Trophoblast cell (in vitro differentiated cells and primary cell): ENCODE results near the gene AP4S1.

Source experiments
- DNase-seq, 2 donors: peaks; one replicate each; pipeline ENCODE4 v3.0.0-alpha.2; 2016
- H2AFZ ChIP-seq: 2 replicates; pipeline ENCODE4 v1.6.1; 2013; ENCODE audit warnings: low read length, moderate library complexity, mild to moderate bottlenecking; ENCODE audit not compliant: insufficient read depth, poor library complexity
- H2AK5ac ChIP-seq: 2 replicates; pipeline ENCODE4 v1.6.1; 2013; ENCODE audit warnings: mild to moderate bottlenecking, low read length
- H2BK120ac ChIP-seq: 2 replicates; pipeline ENCODE4 v1.6.1; 2013; ENCODE audit warnings: low read length, mild to moderate bottlenecking, moderate library complexity; ENCODE audit not compliant: insufficient read depth, poor library complexity
- H2BK12ac ChIP-seq: 2 replicates; pipeline ENCODE4 v1.6.1; 2013; ENCODE audit warnings: mild to moderate bottlenecking, low read length, moderate library complexity
- H2BK5ac ChIP-seq: 2 replicates; pipeline ENCODE4 v1.6.1; 2013; ENCODE audit warnings: low read length, low read depth, moderate library complexity, mild to moderate bottlenecking; ENCODE audit not compliant: poor library complexity
- H3K14ac ChIP-seq: 2 replicates; pipeline ENCODE4 v1.6.1; 2013; ENCODE audit warnings: mild to moderate bottlenecking, low read length
- H3K18ac ChIP-seq: 2 replicates; pipeline ENCODE4 v1.6.1; 2013; ENCODE audit warnings: mild to moderate bottlenecking, low read length
- H3K23ac ChIP-seq: 2 replicates; pipeline ENCODE4 v1.6.1; 2013; ENCODE audit warnings: low read length
- H3K27ac ChIP-seq: 2 replicates; pipeline ENCODE4 v1.5.1; 2013; ENCODE audit warnings: low read depth, mild to moderate bottlenecking, inconsistent platforms, low read length, moderate library complexity
- H3K27me3 ChIP-seq: 2 replicates; pipeline ENCODE4 v1.6.1; 2013; ENCODE audit warnings: inconsistent platforms, mild to moderate bottlenecking, low read length, moderate library complexity; ENCODE audit not compliant: insufficient read depth
- H3K36me3 ChIP-seq, 2 experiments: 1 replicate in 1 of 2; 2 replicates in 1 of 2; pipeline ENCODE4 v1.6.1; 2013; ENCODE audit warnings: low read length in 2 of 2, mild to moderate bottlenecking in 2 of 2, moderate library complexity in 1 of 2; ENCODE audit not compliant: insufficient read depth in 2 of 2, control insufficient read depth in 1 of 2
- H3K4ac ChIP-seq: 2 replicates; pipeline ENCODE4 v1.6.1; 2013; ENCODE audit warnings: low read depth, mild to moderate bottlenecking, low read length, moderate library complexity
- H3K4me1 ChIP-seq, 2 experiments: 1 replicate in 1 of 2; 2 replicates in 1 of 2; pipeline ENCODE4 v1.6.1; 2013; ENCODE audit warnings: low read length in 2 of 2, mild to moderate bottlenecking in 2 of 2, moderate library complexity in 1 of 2; ENCODE audit not compliant: insufficient read depth in 2 of 2, control insufficient read depth in 1 of 2
- H3K4me2 ChIP-seq: 2 replicates; pipeline ENCODE4 v1.6.1; 2013; ENCODE audit warnings: inconsistent platforms, mild to moderate bottlenecking, low read length, moderate library complexity
- H3K4me3 ChIP-seq: 2 replicates; pipeline ENCODE4 v1.5.1; 2013; ENCODE audit warnings: mild to moderate bottlenecking, low read depth, low read length, inconsistent platforms
- H3K79me1 ChIP-seq: one replicate; pipeline ENCODE4 v1.6.1; 2013; ENCODE audit warnings: low read length
- H3K79me2 ChIP-seq: 2 replicates; pipeline ENCODE4 v1.6.1; 2013; ENCODE audit warnings: low read length, mild to moderate bottlenecking; ENCODE audit not compliant: control insufficient read depth, insufficient read depth, poor library complexity
- H3K9ac ChIP-seq: 2 replicates; pipeline ENCODE4 v1.6.1; 2013; ENCODE audit warnings: mild to moderate bottlenecking, low read length
- H3K9me3 ChIP-seq: 2 replicates; pipeline ENCODE4 v1.6.1; 2013; ENCODE audit warnings: low read depth, mild to moderate bottlenecking, control low read depth, inconsistent platforms, low read length; ENCODE audit not compliant: insufficient read depth
- H4K12ac ChIP-seq: 2 replicates; pipeline ENCODE4 v1.6.1; 2013; ENCODE audit warnings: low read depth, mild to moderate bottlenecking, low read length, moderate library complexity
- H4K8ac ChIP-seq: 2 replicates; pipeline ENCODE4 v1.6.1; 2013; ENCODE audit warnings: low read depth, mild to moderate bottlenecking, low read length, moderate library complexity
- H4K91ac ChIP-seq: one replicate; pipeline ENCODE4 v1.6.1; 2013; ENCODE audit warnings: low read depth, mild to moderate bottlenecking, low read length, moderate library complexity
- WGBS: extraction: QIAGEN DNeasy Blood & Tissue Kit; methylation state at CpG from one replicate; pipeline ENCODE4 v1.1.7; 2013; ENCODE audit warnings: missing lambda C conversion rate; ENCODE audit not compliant: insufficient read length, insufficient coverage; ENCODE audit errors: extremely low coverage; 5-methylcytosine and 5-hydroxymethylcytosine counted together

The AP4S1 gene

GRCh38 chr14:30996892-30997659 lies 28.4 kb upstream of the AP4S1 start:
- H3K14ac ChIP-seq, result no peak overlapping the region
- H3K79me2 ChIP-seq, result peaks cover 7% of the 10 kb centered on the region
- no peak overlapping the region for H3K4me2 ChIP-seq
- no peak overlapping the region for H2AK5ac ChIP-seq
- no peak overlapping the region for H3K27ac ChIP-seq
- H3K23ac ChIP-seq, result no peak overlapping the region
- no peak overlapping the region for H2BK5ac ChIP-seq
- no CpG with 5 or more reads among the region's 4 CpGs for WGBS
- H3K36me3 ChIP-seq, result peaks cover 3 to 4% of the 10 kb centered on the region in 2 experiments
- H2AFZ ChIP-seq, result no peak overlapping the region
- H3K27me3 ChIP-seq, result no peaks in the 10 kb centered on the region
- no peak overlapping the region for H4K8ac ChIP-seq
- no peak for DNase-seq
- peak overlapping the region; percentile 58 for H3K4ac ChIP-seq
- no peak overlapping the region for H3K9ac ChIP-seq
- no peak overlapping the region for H4K12ac ChIP-seq
- no peak overlapping the region for H2BK120ac ChIP-seq
- H4K91ac ChIP-seq, result no peak overlapping the region
- H3K18ac ChIP-seq, result no peak overlapping the region
- H3K79me1 ChIP-seq, result no peaks in the 10 kb centered on the region
- no peaks in the 10 kb centered on the region for H3K4me1 ChIP-seq
- H3K9me3 ChIP-seq, result peaks cover 1% of the 10 kb centered on the region
- H3K4me3 ChIP-seq, result no peak overlapping the region
- H2BK12ac ChIP-seq, result no peak overlapping the region

- no peak overlapping the region for H3K4me3 ChIP-seq
- no peak for DNase-seq
- no peak overlapping the region for H2BK5ac ChIP-seq
- no peak overlapping the region for H3K4me2 ChIP-seq
- H2AFZ ChIP-seq, result no peak overlapping the region
- H3K27me3 ChIP-seq, result no peaks in the 10 kb centered on the region
- H3K4me1 ChIP-seq, result no peaks in the 10 kb centered on the region
- H3K18ac ChIP-seq, result no peak overlapping the region
- no peak overlapping the region for H4K8ac ChIP-seq
- H3K79me2 ChIP-seq, result peaks cover 7% of the 10 kb centered on the region
- H3K9ac ChIP-seq, result no peak overlapping the region
- H4K91ac ChIP-seq, result no peak overlapping the region
- H2BK12ac ChIP-seq, result no peak overlapping the region
- no peak overlapping the region for H3K27ac ChIP-seq
- no peak overlapping the region for H2AK5ac ChIP-seq
- H3K23ac ChIP-seq, result no peak overlapping the region
- peaks cover 3 to 4% of the 10 kb centered on the region in 2 experiments for H3K36me3 ChIP-seq
- no peak overlapping the region for H4K12ac ChIP-seq
- WGBS, result no CpG with 5 or more reads among the region's 1 CpG
- peak overlapping the region; percentile 87 for H3K4ac ChIP-seq
- H3K79me1 ChIP-seq, result no peaks in the 10 kb centered on the region
- H3K14ac ChIP-seq, result no peak overlapping the region
- no peak overlapping the region for H2BK120ac ChIP-seq
- peaks cover 1% of the 10 kb centered on the region for H3K9me3 ChIP-seq
Measured at GRCh38 chr14:30998100-30998706, 27.2 kb upstream of the AP4S1 start.

GRCh38 chr14:30999038-30999773 lies 26.2 kb upstream of the AP4S1 start:
- no peak overlapping the region for H2AFZ ChIP-seq
- peaks cover 10% of the 10 kb centered on the region for H3K79me2 ChIP-seq
- H3K79me1 ChIP-seq, result no peaks in the 10 kb centered on the region
- no peak overlapping the region for H2BK12ac ChIP-seq
- H3K4me1 ChIP-seq, result no peaks in the 10 kb centered on the region
- H3K18ac ChIP-seq, result no peak overlapping the region
- H3K4me2 ChIP-seq, result no peak overlapping the region
- H3K14ac ChIP-seq, result no peak overlapping the region
- H2BK120ac ChIP-seq, result no peak overlapping the region
- no peak overlapping the region for H3K23ac ChIP-seq
- H4K91ac ChIP-seq, result no peak overlapping the region
- DNase-seq, result no peak
- H3K9me3 ChIP-seq, result peaks cover 1% of the 10 kb centered on the region
- no peak overlapping the region for H2AK5ac ChIP-seq
- H3K27ac ChIP-seq, result no peak overlapping the region
- no peak overlapping the region for H2BK5ac ChIP-seq
- H3K27me3 ChIP-seq, result no peaks in the 10 kb centered on the region
- H3K4ac ChIP-seq, result peak overlapping the region; percentile 47
- no CpG with 5 or more reads among the region's 6 CpGs for WGBS
- H3K36me3 ChIP-seq, result peaks cover 5 to 7% of the 10 kb centered on the region in 2 experiments
- H4K12ac ChIP-seq, result no peak overlapping the region
- no peak overlapping the region for H4K8ac ChIP-seq
- no peak overlapping the region for H3K4me3 ChIP-seq
- no peak overlapping the region for H3K9ac ChIP-seq

- no peak overlapping the region for H4K91ac ChIP-seq
- H3K4ac ChIP-seq, result no peak overlapping the region
- no peak overlapping the region for H2BK12ac ChIP-seq
- peaks cover 8 to 10% of the 10 kb centered on the region in 2 experiments for H3K36me3 ChIP-seq
- H3K4me3 ChIP-seq, result no peak overlapping the region
- H3K27ac ChIP-seq, result no peak overlapping the region
- no peak overlapping the region for H2AK5ac ChIP-seq
- no peaks in the 10 kb centered on the region for H3K27me3 ChIP-seq
- no peak overlapping the region for H4K8ac ChIP-seq
- no peak overlapping the region for H3K9ac ChIP-seq
- no peak for DNase-seq
- H3K14ac ChIP-seq, result no peak overlapping the region
- H3K4me1 ChIP-seq, result no peaks in the 10 kb centered on the region
- H3K23ac ChIP-seq, result no peak overlapping the region
- H3K79me2 ChIP-seq, result peaks cover 10% of the 10 kb centered on the region
- H2BK120ac ChIP-seq, result no peak overlapping the region
- no peak overlapping the region for H4K12ac ChIP-seq
- no peak overlapping the region for H2BK5ac ChIP-seq
- no peak overlapping the region for H2AFZ ChIP-seq
- WGBS, result no CpG with 5 or more reads among the region's 3 CpGs
- H3K4me2 ChIP-seq, result no peak overlapping the region
- H3K18ac ChIP-seq, result no peak overlapping the region
- H3K9me3 ChIP-seq, result peaks cover 1% of the 10 kb centered on the region
- no peaks in the 10 kb centered on the region for H3K79me1 ChIP-seq
Measured at GRCh38 chr14:31000629-31001338, 24.7 kb upstream of the AP4S1 start.
